ENCODE measurements around the gene CCP110.

GRCh38 chr16:19478505-19478904, 45.2 kb upstream of the CCP110 start:
- TF ChIP-seq POLR2AphosphoS5 (IDR thresholded peaks at IDR 0.05; ENCODE audit: borderline replicate concordance, low read depth, low read length), result no peak
- TF ChIP-seq EZH2 (IDR thresholded peaks at IDR 0.05), result no peak
